Ovary (tissue), 3 donors: Measurements from ENCODE around the gene ARMH3.

Source experiments
- EP300 ChIP-seq: sonication (generic); formaldehyde crosslinking; IDR thresholded peaks from one replicate; pipeline ENCODE4 v1.6.1; 2017; ENCODE audit warnings: antibody characterized with exemption
- TF ChIP-seq, protein P1 (sequence below), 3 donors: fragments of 450-650 bp in 2 of 3; fragments of 200-600 bp in 1 of 3; IDR thresholded peaks; one replicate each; pipeline versions ENCODE4 v1.5.1 to v1.8.0; 2016 to 2022; ENCODE audit warnings: antibody characterized with exemption in 3 of 3, mild to moderate bottlenecking in 1 of 3
- donor health status: DM: no; HTN: no; CAD: no.

DNA sequence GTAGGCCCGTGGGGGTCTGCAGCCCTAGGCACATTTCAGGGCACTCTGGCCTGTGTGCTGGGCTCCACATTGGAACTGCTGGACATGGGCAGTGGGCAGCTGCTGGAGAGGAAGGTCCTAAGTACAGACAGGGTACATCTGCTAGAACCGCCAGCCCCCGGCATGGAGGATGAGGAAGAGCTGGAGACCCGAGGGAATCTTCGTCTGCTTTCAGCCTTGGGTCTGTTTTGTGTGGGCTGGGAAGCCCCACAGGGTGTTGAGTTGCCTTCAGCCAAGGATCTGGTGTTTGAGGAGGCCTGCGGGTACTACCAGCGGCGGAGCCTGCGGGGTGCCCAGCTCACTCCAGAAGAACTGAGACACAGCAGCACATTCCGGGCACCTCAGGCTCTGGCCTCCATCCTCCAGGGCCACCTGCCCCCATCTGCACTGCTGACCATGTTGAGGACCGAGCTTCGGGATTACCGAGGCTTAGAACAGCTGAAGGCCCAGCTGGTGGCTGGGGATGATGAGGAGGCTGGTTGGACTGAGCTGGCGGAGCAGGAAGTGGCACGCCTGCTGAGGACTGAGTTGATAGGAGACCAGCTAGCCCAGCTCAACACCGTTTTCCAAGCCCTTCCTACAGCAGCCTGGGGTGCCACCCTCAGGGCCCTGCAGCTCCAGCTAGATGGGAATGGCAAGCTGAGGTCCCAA lies 10.6 kb upstream of the ARMH3 start:
- TF ChIP-seq, protein P1, sequence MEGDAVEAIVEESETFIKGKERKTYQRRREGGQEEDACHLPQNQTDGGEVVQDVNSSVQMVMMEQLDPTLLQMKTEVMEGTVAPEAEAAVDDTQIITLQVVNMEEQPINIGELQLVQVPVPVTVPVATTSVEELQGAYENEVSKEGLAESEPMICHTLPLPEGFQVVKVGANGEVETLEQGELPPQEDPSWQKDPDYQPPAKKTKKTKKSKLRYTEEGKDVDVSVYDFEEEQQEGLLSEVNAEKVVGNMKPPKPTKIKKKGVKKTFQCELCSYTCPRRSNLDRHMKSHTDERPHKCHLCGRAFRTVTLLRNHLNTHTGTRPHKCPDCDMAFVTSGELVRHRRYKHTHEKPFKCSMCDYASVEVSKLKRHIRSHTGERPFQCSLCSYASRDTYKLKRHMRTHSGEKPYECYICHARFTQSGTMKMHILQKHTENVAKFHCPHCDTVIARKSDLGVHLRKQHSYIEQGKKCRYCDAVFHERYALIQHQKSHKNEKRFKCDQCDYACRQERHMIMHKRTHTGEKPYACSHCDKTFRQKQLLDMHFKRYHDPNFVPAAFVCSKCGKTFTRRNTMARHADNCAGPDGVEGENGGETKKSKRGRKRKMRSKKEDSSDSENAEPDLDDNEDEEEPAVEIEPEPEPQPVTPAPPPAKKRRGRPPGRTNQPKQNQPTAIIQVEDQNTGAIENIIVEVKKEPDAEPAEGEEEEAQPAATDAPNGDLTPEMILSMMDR (IDR thresholded peaks at IDR 0.05) = no peak
- no peak for TF ChIP-seq EP300
